Neuronal stem cell (in vitro differentiated cells): Measurements from ENCODE around the gene TBX5.
A peak's percentile ranks its signal among the peaks of the same experiment; 100 is the strongest.

Experiments
- DNase-seq: peaks from one replicate; pipeline ENCODE4 v3.0.0-alpha.2; 2013; ENCODE audit warnings: low spot score
- H2AFZ ChIP-seq: one replicate; pipeline ENCODE4 v1.6.1; 2013; ENCODE audit warnings: mild to moderate bottlenecking, low read length, inconsistent platforms
- H2AK5ac ChIP-seq: 2 replicates; pipeline ENCODE4 v1.6.1; 2013; ENCODE audit warnings: low read depth, mild to moderate bottlenecking, inconsistent platforms, low read length, moderate library complexity, mixed read lengths
- H2BK120ac ChIP-seq: 2 replicates; pipeline ENCODE4 v1.6.1; 2013; ENCODE audit warnings: low read depth, mild to moderate bottlenecking, inconsistent platforms, low read length, moderate library complexity, mixed read lengths
- H2BK12ac ChIP-seq: one replicate; pipeline ENCODE4 v1.6.1; 2013; ENCODE audit warnings: low read length, inconsistent platforms
- H2BK15ac ChIP-seq: 2 replicates; pipeline ENCODE4 v1.6.1; 2013; ENCODE audit warnings: mild to moderate bottlenecking, low read length, inconsistent platforms, mixed read lengths
- H2BK5ac ChIP-seq: one replicate; pipeline ENCODE4 v1.6.1; 2013; ENCODE audit warnings: inconsistent platforms, mild to moderate bottlenecking, low read length, moderate library complexity
- H3K14ac ChIP-seq: one replicate; pipeline ENCODE4 v1.6.1; 2013; ENCODE audit warnings: low read length, inconsistent platforms
- H3K18ac ChIP-seq: 2 replicates; pipeline ENCODE4 v1.6.1; 2013; ENCODE audit warnings: low read length, inconsistent platforms
- H3K23ac ChIP-seq: 2 replicates; pipeline ENCODE4 v1.6.1; 2013; ENCODE audit warnings: low read depth, mild to moderate bottlenecking, mixed read lengths, low read length, inconsistent platforms; ENCODE audit not compliant: poor library complexity
- H3K27ac ChIP-seq: replicated peaks from 3 replicates; pipeline ENCODE4 v1.5.1; 2013; ENCODE audit warnings: low read length, inconsistent platforms
- H3K27me3 ChIP-seq, 3 experiments: 2 replicates each; pipeline ENCODE4 v1.6.1; 2013; ENCODE audit warnings: low read length in 3 of 3, mild to moderate bottlenecking in 2 of 3, inconsistent platforms in 1 of 3, low read depth in 1 of 3, mixed read lengths in 1 of 3, moderate library complexity in 1 of 3; ENCODE audit not compliant: control insufficient read depth in 3 of 3, insufficient read depth in 3 of 3
- H3K36me3 ChIP-seq, 2 donors: replicated peaks in 1 of 2; 2 replicates each; pipeline ENCODE4 v1.6.1; 2013; ENCODE audit warnings: low read length in 2 of 2; ENCODE audit not compliant: control insufficient read depth in 2 of 2, insufficient read depth in 2 of 2
- H3K4ac ChIP-seq: 2 replicates; pipeline ENCODE4 v1.6.1; 2013; ENCODE audit warnings: inconsistent platforms, mild to moderate bottlenecking, low read length, moderate library complexity
- H3K4me1 ChIP-seq, 2 donors: 1 replicate in 1 of 2; 2 replicates in 1 of 2; pipeline ENCODE4 v1.6.1; 2013; ENCODE audit warnings: low read length in 2 of 2, low read depth in 1 of 2; ENCODE audit not compliant: control insufficient read depth in 2 of 2, insufficient read depth in 1 of 2
- H3K4me2 ChIP-seq: one replicate; pipeline ENCODE4 v1.6.1; 2013; ENCODE audit warnings: mild to moderate bottlenecking, low read length, inconsistent platforms; ENCODE audit not compliant: insufficient read depth, poor library complexity, severe bottlenecking
- H3K4me3 ChIP-seq, 2 donors: 2 replicates each; pipeline ENCODE4 v1.5.1; 2013; ENCODE audit warnings: low read length in 2 of 2, mild to moderate bottlenecking in 2 of 2, inconsistent platforms in 1 of 2, moderate library complexity in 1 of 2
- H3K79me1 ChIP-seq: one replicate; pipeline ENCODE4 v1.6.1; 2013; ENCODE audit warnings: low read depth, mild to moderate bottlenecking, inconsistent platforms, low read length, moderate library complexity
- H3K9ac ChIP-seq: one replicate; pipeline ENCODE4 v1.6.1; 2013; ENCODE audit warnings: mild to moderate bottlenecking, low read depth, low read length, inconsistent platforms; ENCODE audit not compliant: poor library complexity
- H3K9me3 ChIP-seq, 2 donors: replicated peaks in 1 of 2; 2 replicates each; pipeline versions ENCODE3 to v1.6.1; 2013; ENCODE audit warnings: low read length in 2 of 2, mild to moderate bottlenecking in 2 of 2, inconsistent platforms in 1 of 2, low read depth in 1 of 2, mixed read lengths in 1 of 2, moderate library complexity in 1 of 2; ENCODE audit not compliant: control insufficient read depth in 2 of 2, insufficient read depth in 1 of 2
- H4K8ac ChIP-seq: one replicate; pipeline ENCODE4 v1.6.1; 2013; ENCODE audit warnings: low read depth, mild to moderate bottlenecking, inconsistent platforms, low read length, moderate library complexity
- H4K91ac ChIP-seq: one replicate; pipeline ENCODE4 v1.6.1; 2013; ENCODE audit warnings: low read length, low read depth, mild to moderate bottlenecking, inconsistent platforms; ENCODE audit not compliant: poor library complexity
- WGBS, 2 donors: extraction: QIAGEN DNeasy Blood & Tissue Kit; methylation state at CpG; one replicate each; pipeline ENCODE4 v1.1.7; 2013; ENCODE audit warnings: missing lambda C conversion rate in 2 of 2, mixed read lengths in 1 of 2; ENCODE audit not compliant: insufficient read length in 2 of 2, insufficient replicate concordance in 1 of 2; ENCODE audit errors: extremely low coverage in 2 of 2; 5-methylcytosine and 5-hydroxymethylcytosine counted together

The TBX5 gene

GRCh38 chr12:114415525-114415868, 9.6 kb upstream of the TBX5 start:
- no peak overlapping the region for H2BK120ac ChIP-seq
- DNase-seq = no peak
- no peak overlapping the region for H2BK5ac ChIP-seq
- H3K36me3 ChIP-seq = no peaks in the 10 kb centered on the region
- H3K4me2 ChIP-seq = no peak overlapping the region
- no peak overlapping the region for H4K91ac ChIP-seq
- no peak overlapping the region for H3K18ac ChIP-seq
- H3K27ac ChIP-seq = no peak overlapping the region
- no peak overlapping the region for H3K4ac ChIP-seq
- H3K4me1 ChIP-seq = no peaks in the 10 kb centered on the region
- H3K14ac ChIP-seq = no peak overlapping the region
- no peak overlapping the region for H2AK5ac ChIP-seq
- H3K9me3 ChIP-seq = peaks cover 0 to 1% of the 10 kb centered on the region in 2 donors
- H2BK12ac ChIP-seq = no peak overlapping the region
- no peak overlapping the region for H3K9ac ChIP-seq
- H3K27me3 ChIP-seq = peaks cover 35 to 83% (median 80%) of the 10 kb centered on the region in 3 experiments
- H3K79me1 ChIP-seq = no peaks in the 10 kb centered on the region
- no peak overlapping the region for H3K23ac ChIP-seq
- no peak overlapping the region for H3K4me3 ChIP-seq
- no CpG with 5 or more reads among the region's 7 CpGs for WGBS, 2 donors
- no peak overlapping the region for H2BK15ac ChIP-seq
- no peak overlapping the region for H4K8ac ChIP-seq
- H2AFZ ChIP-seq = no peak overlapping the region

GRCh38 chr12:114414866-114415524, 9.1 kb upstream of the TBX5 start:
- no CpG with 5 or more reads among the region's 11 CpGs for WGBS, 2 donors
- H3K27ac ChIP-seq = no peak overlapping the region

GRCh38 chr12:114414031-114414865, 8.3 kb upstream of the TBX5 start:
- no peak overlapping the region for H2BK5ac ChIP-seq
- peak overlapping the region; percentile 32 for H3K18ac ChIP-seq
- H2BK12ac ChIP-seq = no peak overlapping the region
- H3K4me1 ChIP-seq = no peaks in the 10 kb centered on the region
- H3K4me3 ChIP-seq = no peak overlapping the region
- no peak overlapping the region for H3K4ac ChIP-seq
- H3K27me3 ChIP-seq = peaks cover 43 to 91% (median 89%) of the 10 kb centered on the region in 3 experiments
- H2BK120ac ChIP-seq = no peak overlapping the region
- H3K4me2 ChIP-seq = no peak overlapping the region
- WGBS, 2 donors = no CpG with 5 or more reads among the region's 48 CpGs
- H3K23ac ChIP-seq = no peak overlapping the region
- no peak overlapping the region for H3K9ac ChIP-seq
- H2BK15ac ChIP-seq = no peak overlapping the region
- no peak overlapping the region for H4K8ac ChIP-seq
- H2AK5ac ChIP-seq = no peak overlapping the region
- peak overlapping the region; percentile 35 for H2AFZ ChIP-seq
- H3K14ac ChIP-seq = no peak overlapping the region
- peaks cover 0 to 1% of the 10 kb centered on the region in 2 donors for H3K9me3 ChIP-seq
- DNase-seq = no peak
- H3K36me3 ChIP-seq = no peaks in the 10 kb centered on the region
- H4K91ac ChIP-seq = no peak overlapping the region
- H3K79me1 ChIP-seq = no peaks in the 10 kb centered on the region
- H3K27ac ChIP-seq = no peak overlapping the region

More at GRCh38 chr12:114414866-114415524, 9.1 kb upstream of the TBX5 start:
- Histone ChIP-seq H4K91ac (no peak overlapping the region), H3K9ac (no peak overlapping the region), H3K4me1 (no peaks in the 10 kb centered on the region), H2BK12ac (no peak overlapping the region), H3K4me2 (no peak overlapping the region), H3K14ac (no peak overlapping the region), H2AFZ (no peak overlapping the region), H2BK120ac (no peak overlapping the region), H4K8ac (no peak overlapping the region), H3K4me3 (no peak overlapping the region), H3K27me3 (peaks cover 35 to 86% (median 85%) of the 10 kb centered on the region in 3 experiments), H3K36me3 (no peaks in the 10 kb centered on the region), H2BK15ac (no peak overlapping the region), H2BK5ac (no peak overlapping the region), H3K18ac (no peak overlapping the region), H3K4ac (no peak overlapping the region), H3K79me1 (no peaks in the 10 kb centered on the region), H3K9me3 (peaks cover 0 to 1% of the 10 kb centered on the region in 2 donors), H2AK5ac (no peak overlapping the region), H3K23ac (no peak overlapping the region)
- DNase-seq = no peak
